ENCODE measurements around the gene MUC5B.

- TF ChIP-seq CTCF (IDR thresholded peaks at IDR 0.05) (no peak), POLR2AphosphoS5 (IDR thresholded peaks at IDR 0.05) (no peak)
Observed at GRCh38 chr11:1205987-1206331, 16.9 kb upstream of the MUC5B start.
